A172 (cell line): ENCODE measurements around the gene CUBN. TPM values are rescaled to one million over a fixed set of nuclear protein-coding genes. Genes with fewer than 3 reads are reported as not detected.
"Not testable (repeated sequence)": the region's sequence is repeated elsewhere in the genome, so short reads cannot be mapped to it uniquely, and the experiment has no call there.

Experiments
- DNase-seq: peaks from one replicate; pipeline ENCODE4 v3.0.0-alpha.2; 2015; ENCODE audit warnings: low spot score
- total RNA-seq: library from RNA; depleted of rRNA; stranded (reverse); fragments of >200 nt; shearing (Covaris generic); gene quantifications from 2 replicates; pipeline ENCODE4 v1.2.3, GENCODE V29; 2014

The CUBN gene
- total RNA-seq, 1 experiment from 2014 or later: 0.60 TPM

- DNase-seq: not testable (repeated sequence)
These were observed 116.3 kb downstream of the CUBN start for GRCh38 chr10:17013131-17013983.

GRCh38 chr10:17012731-17013130, 116.9 kb downstream of the CUBN start:
- not testable (repeated sequence) for DNase-seq

- DNase-seq: no peak
These were observed 119.1 kb downstream of the CUBN start for GRCh38 chr10:17010363-17011145.

GRCh38 chr10:17009212-17009700, 120.4 kb downstream of the CUBN start:
- DNase-seq: peak; percentile 73

GRCh38 chr10:17007418-17007770, 122.2 kb downstream of the CUBN start:
- no peak for DNase-seq

GRCh38 chr10:17006631-17007417, 122.8 kb downstream of the CUBN start:
- DNase-seq: no peak

- DNase-seq: no peak
These were observed 123.7 kb downstream of the CUBN start for GRCh38 chr10:17005621-17006566.

GRCh38 chr10:17004801-17005380, 124.7 kb downstream of the CUBN start:
- no peak for DNase-seq

GRCh38 chr10:17003651-17004286, 125.8 kb downstream of the CUBN start:
- peak; percentile 57 for DNase-seq

- DNase-seq: peak; percentile 97
These were observed 126.5 kb downstream of the CUBN start for GRCh38 chr10:17003151-17003550.

GRCh38 chr10:17001961-17002749, 127.5 kb downstream of the CUBN start:
- no peak for DNase-seq

- no peak for DNase-seq
These were observed 128.3 kb downstream of the CUBN start for GRCh38 chr10:17001297-17001744.

- DNase-seq: no peak
These were observed 129.8 kb downstream of the CUBN start for GRCh38 chr10:16999665-17000451.

GRCh38 chr10:16996530-16996964, 133.1 kb downstream of the CUBN start:
- peak; percentile 85 for DNase-seq

GRCh38 chr10:16995867-16996529, 133.6 kb downstream of the CUBN start:
- no peak for DNase-seq

- no peak for DNase-seq
These were observed 136.4 kb downstream of the CUBN start for GRCh38 chr10:16993186-16993585.

GRCh38 chr10:16992611-16993119, 136.9 kb downstream of the CUBN start:
- no peak for DNase-seq
